NCI-H2227 treated with DMSO at 0.1 percent for 48 hours (cell line): ENCODE results near the gene DMD.

Experiments
- DNase-seq: peaks from one replicate; lab custom pipeline; 2025; lab: John Stamatoyannopoulos, UW

The DMD gene

DNA sequence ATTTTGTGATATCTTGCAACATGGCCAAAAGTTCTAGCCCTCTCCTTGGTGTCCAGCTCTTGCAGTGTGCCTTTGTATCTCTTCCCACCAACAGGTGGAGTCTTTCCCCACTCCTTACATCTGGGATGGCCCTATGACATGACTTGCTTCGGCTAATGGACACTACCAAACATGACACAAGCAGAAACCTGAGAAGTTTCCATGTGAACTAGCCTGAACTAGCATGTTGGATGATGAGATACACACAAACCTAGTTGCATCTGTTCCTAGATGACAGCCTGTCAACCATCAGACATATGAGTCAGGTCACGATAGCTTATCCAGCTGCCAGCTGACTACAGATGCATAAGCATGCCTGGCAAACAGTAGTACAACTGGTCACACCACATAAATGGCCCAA lies 1932.0 kb downstream of the DMD start:
- no peak for DNase-seq

DNA sequence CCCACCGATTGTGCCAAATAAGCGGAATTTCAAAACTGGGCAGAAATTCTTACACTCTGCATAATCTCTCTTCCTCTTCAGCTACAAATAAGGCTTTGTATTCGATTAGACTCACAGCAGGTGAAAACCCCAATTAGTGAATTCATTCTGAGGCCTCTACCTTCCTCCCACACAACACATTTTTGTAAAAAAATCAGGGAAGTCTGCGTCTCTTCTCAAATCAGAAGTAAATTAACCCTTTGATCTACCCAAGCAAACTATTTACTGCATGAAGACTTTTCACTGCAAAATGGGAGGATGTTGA lies 1938.9 kb downstream of the DMD start:
- DNase-seq = no peak

DNA sequence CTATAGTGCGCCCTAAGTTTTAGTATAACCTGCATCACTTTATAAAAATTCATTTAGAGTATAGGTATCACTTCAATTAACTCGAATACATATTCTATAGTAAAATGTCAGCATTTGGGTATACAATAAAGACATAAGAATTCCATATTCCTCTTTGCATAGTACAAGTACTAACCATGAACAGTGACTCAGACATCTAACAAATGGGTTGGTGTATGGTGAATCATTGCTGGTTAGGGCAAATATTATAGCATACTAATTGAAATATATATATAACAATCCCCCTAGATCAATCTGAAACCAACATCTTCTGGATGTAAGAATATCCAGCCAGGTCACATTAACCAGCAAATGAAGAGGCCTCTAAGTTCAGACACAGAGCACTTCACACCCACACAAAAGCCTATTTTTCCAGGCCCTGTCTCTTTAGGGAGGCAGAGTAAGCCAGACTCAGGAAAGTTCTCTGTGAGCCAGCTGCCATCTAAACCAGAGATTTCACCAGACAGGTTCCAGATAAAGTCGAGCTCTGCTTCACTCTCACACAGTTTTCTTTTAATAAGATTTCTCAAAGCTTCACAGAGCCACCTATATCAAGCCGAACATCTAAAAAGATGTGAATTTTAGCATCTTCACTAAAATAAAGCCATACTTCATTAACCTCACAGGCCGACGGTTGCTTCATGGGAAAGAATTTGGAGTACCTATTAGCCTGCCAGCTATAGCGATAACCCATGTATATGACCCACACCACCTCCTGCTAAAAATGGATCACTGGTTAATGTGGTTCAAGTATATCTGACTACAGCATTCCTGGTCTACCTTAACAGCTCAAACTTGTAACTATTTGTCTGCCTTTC lies 1939.5 kb downstream of the DMD start:
- no peak for DNase-seq

DNA sequence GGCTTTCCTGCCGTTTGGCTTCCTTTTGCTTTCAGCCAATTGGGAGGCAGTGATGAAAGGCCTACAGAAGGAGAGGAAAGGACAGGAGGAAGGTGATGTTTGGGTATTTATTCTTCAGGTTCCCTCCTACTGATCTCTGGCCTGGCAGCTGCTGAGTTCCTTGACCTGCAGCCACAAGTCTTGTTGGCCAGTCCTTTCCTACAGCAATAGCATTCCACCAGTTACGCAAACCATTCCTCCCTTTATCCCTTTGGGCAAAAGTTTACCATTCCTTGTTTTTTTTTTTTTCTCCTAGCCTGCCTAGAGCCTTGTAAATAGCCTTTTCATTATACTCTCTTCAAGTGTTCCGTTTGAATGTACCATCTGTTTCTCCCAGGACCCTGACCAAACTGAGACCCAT lies 1941.4 kb downstream of the DMD start:
- DNase-seq = no peak

DNA sequence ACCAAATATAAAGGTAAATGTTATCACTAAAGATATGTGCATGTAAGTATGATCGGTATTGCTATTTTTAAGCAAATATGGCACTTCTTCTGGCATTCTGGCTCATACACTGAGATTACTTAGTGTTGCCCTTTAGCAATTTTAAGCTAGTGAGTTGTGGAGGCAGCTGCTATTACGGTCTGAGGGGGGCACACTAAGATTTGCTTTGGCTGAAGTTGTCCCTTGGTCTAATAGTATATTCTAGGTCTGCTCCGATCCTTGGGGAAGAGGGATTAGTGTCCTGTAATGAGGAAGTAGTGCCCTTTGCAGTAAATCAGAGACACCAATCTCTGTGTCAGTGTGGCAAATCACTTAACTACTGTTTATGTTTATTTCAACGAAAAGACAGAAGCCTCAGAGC lies 1943.0 kb downstream of the DMD start:
- no peak for DNase-seq

DNA sequence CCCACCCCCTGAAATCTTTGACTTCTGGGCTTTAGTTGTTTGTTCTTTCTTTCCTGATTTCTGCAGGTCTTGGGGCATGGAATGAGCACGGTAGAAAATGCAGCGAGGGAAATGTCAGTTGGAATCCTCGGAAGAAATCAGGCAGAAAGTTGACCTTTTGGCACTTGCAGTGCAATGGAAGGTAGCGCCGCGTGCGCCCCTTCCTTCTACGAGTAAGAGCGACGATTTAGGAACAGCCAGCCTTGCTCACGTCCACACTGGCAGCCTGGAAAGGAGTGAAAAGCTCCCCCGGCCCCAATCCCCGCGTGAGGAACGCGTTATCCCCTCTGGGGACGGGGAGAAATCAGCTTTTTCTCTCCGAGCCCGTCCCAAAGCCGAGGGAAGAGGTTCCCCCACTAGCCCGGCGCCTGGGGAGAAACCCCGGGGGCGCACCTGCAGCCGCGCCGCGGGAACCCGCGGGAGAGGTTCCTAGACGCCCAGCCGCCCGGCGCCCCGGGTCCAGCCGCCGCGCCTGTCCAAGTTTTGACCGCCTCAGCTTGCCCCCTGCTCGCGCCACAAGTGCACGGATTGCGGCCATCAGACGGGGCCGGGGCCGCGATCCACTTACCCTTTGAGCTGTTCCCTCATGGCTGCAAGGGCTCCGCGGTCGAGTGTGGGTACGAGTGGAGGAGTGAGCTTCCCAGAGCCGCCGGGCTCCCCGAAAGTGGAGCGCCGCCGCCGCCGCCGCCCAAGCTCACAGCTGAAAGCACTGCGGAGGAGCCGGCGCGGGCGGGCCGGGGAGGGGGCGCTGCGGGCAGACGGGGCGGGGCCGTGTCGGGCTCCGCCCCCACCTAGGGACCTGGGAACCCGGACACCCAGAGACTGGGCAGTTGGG lies 1944.9 kb downstream of the DMD start:
- no peak for DNase-seq

DNA sequence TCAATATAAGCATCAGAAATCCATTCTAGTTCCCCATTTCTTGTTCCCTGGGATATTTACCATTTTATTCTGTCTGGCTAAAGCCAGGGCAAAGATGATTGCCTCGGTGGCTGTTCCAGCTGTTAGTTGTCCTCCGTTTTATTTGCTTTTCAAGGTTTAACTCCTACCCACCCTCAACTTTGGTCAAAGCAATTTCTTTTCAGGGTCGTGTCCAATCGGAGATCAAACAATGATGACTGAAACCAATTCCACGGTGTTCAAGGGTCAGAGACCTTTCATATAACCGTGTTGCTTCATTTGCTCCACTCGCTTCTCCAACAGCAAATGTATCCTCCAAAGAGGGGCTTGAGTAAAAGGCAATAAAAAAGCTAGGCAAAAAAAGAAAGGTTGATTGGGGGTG lies 1946.0 kb downstream of the DMD start:
- no peak for DNase-seq

DNA sequence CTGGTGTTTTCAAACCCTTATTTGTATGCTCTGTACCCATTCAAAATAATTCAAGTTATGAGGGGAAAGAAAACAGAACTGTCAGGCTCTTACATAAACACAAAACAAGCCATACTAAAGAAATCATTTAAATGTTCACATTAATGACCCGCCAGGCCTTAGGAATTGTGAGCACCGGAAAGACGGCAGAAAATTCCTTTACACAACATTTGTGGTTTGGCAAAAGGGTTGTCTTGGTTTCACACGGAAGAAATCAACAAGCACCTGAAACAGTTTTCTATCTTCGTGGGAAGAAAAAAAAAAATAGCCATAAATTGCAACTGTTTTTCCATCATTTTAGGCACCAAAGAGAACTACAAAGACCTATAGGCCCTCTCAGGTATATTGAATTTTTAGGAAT lies 1951.0 kb downstream of the DMD start:
- no peak for DNase-seq

DNA sequence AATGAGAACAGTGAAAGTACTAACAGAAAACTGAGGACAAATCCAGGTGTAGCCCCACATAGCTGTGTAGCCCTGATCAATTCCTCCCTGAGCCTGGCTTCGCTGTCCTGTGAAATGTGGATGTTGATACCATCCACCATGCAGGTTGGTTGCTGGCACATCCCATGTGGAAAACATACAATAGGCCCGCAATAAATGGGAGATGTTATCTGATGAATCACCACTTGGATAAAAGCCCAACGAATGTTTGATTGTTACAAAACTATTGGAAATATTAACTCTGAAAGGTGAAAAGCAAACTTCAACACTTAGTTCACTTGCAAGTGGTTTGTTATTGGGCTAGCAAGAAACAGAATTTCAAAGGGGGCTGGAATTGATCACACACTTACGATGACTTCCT lies 1953.2 kb downstream of the DMD start:
- DNase-seq = no peak

DNA sequence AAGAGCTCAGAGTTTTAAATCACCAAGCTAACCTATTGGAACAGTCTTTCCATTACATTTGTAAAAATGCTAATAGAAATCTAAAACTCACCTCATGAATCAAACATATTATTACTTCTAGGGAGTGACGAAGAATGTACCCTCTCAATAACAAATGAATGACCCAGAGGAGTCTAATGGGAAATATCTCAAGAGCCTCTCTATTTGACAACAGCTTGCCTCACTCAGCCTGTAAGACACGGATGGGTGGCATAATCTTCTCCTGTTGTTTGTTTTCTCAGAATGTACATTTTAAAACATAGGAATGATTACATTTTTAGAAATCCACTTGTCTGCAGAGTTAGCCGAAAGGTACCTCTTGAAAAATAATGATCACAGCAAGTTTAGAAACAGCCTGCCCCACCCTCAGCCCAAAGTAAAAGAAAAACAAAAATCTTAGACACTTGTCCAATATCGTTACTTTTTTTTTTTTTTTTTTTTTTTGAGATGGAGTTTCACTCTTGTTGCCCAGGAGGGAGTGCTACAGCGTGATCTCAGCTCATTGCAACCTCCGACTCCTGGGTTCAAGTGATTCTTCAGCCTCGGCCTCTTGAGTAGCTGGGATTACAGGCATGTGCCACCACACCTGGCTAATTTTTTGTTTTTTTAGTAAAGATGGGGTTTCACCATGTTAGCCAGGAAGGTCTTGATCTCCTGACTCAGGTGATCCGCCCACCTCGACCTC lies 1955.9 kb downstream of the DMD start:
- DNase-seq = no peak

DNA sequence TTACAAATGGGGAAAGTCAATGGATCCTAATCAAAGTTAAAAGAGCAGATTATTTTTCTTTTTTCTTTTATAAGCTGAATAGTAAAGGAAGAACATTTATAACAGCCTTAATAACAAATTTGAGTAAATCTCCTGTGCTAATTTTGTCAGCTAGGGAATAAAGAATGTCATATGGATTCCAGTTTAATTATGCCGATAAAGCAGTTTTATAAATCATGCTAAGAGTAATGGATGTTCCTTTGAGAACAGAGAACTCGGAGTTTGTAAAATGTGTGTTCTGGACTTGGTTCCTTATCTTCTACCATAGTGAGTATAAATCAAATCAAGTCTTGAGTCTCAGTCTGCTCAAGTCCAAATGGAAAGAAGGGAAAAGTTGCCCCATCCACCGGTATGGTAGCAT lies 1959.2 kb downstream of the DMD start:
- DNase-seq = no peak

DNA sequence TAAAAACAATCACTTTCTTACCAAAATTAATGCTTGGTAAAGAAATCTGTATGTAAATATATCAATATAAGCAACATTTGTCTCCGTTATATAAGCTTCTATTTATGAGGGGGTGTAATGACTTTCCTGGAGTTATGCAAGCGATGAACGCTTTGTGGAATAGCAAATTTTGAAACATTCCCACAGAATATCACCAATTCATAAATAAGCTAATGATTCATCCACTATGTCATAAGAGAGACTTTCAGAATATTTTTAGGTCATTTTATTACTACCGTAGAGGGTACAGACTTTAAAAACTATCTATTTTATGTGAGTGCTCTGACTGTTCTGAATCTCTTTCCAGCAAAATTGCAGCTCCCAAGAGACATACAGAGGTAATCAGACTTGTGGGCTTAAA lies 1960.0 kb downstream of the DMD start:
- no peak for DNase-seq

DNA sequence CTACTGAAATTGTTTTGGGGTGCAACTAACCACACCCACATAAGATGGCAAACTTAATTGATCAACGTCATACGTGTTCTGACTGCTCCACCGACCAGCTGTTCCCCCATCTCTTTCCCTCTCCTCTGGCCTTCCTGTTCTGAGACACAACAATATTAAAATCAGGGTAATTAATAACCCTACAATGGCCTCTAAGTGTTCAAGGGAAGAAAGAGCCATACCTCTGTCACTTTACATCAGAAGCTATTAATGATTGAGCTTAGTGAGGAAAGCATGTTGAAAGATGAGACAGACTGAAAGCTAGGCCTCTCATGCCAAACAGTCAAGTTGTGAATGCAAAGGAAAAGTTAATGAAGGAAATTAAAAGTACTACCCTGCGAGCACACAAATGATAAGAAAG lies 1965.6 kb downstream of the DMD start:
- no peak for DNase-seq

DNA sequence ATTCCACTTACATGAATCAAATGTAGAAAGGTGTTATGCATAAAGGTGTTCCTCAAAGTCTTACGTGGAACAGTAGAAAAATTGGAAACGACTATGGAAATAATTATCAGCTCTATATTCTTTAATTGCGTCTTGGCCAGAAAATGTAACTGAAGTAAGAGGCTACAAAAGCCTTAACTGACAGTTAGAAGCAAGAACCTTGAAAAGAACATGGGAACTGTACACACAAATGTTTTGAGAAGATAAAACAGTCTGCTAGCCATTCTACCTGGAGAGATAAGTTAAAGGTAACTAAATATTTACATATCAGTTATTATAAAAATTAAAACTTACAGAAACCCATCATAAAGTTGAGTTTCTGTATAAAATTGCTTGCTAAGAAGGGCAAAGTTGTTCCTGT lies 1967.5 kb downstream of the DMD start:
- no peak for DNase-seq

DNA sequence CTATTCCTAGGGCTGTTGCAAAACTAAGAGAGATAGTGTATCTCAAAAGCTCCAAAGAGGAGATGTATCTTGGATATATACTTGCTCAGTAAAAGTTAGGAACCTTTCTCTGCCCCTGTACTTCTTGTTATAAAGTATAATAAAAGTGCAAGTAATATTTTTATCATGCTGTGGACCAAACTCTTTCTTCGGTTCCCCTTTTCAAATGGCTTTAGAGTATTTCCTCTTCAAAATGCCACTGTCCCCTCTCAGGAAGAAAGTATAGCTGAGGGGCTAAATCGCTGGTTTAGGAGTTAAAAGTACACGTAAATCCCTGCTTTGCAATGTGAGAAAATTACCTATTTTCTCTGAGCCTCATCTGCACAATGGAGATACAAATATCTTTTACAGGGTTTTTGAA lies 1970.4 kb downstream of the DMD start:
- no peak for DNase-seq

DNA sequence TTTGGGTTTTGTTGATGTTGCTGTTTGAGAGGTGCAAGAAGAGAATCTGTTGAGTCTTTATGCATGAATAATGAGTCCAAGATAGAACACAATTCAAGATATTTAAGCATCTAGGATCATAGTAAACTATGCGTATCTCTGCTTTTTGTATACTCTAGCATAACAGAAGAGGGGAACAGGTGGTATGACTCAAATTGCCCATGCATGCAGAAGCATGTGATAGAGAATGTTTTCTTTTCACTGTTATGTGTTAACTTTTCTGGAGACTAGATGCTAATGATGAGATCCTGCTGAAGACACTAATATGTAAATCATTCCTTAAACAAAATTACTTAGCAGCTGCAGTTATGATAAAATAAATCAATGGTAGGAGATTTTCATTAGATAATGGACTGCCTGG lies 1974.2 kb downstream of the DMD start:
- no peak for DNase-seq

DNA sequence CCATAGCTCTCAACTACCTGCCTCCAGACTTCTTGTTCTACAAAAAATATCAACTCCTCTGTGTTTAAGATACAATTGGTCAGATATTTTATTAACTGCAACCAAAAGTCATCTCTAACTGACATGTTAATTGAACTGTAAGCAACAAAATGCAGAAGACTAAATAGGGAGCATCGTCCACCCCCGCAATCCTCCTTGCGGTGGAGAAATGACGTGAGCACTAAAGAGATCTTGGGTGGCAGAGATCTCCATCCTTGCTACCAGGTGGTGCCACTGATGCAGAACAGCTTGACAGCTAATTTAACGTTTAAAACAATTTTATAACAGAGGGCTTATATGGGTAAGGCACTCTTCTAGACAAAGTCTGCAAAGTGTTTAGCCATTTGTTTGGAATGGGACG lies 1975.1 kb downstream of the DMD start:
- DNase-seq = no peak

DNA sequence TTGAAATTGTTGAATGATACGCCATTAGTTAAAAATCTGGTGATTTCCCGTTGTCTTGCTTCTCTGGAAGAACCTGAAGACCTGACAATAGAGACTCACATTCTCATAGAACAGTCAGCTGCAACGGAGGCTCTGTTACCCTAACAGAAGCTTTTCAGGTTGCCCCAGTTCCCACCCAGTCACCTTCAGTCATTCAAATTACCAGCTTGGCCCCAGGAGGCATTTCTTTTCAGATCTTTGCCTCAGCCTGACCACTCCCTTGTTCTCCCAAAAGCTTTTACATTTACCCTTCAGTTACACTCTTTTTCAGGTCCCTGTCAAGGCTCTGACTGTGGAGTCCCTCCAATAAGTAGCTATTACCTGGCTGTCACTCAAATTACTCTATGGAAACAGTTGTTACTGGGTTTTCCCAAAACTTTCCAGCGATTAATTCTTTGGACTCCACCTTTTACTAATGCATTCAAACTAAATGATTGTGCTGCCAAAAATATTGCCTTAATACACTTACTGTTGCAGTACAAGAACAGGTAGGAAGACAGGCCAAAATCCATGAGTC lies 1977.3 kb downstream of the DMD start:
- DNase-seq = no peak

DNA sequence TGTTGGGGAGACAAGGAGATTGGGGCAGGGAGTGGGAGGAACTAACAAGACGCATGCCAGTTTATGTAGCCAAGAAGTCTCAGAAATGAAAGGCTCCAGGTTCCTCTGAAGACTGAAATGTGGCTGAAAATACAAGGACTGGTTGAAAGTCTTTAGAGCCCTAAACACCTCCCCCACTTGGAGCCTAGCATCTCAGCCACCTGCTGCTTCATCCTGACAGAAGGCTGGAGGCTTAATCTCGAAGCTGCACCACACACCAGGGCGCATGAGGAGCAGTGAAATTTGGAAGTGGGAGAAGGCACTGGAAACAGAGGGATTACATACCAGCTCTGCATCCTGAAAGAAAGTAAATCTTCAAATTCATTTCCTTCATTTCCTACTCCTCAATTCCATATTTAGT lies 1978.8 kb downstream of the DMD start:
- DNase-seq = no peak

DNA sequence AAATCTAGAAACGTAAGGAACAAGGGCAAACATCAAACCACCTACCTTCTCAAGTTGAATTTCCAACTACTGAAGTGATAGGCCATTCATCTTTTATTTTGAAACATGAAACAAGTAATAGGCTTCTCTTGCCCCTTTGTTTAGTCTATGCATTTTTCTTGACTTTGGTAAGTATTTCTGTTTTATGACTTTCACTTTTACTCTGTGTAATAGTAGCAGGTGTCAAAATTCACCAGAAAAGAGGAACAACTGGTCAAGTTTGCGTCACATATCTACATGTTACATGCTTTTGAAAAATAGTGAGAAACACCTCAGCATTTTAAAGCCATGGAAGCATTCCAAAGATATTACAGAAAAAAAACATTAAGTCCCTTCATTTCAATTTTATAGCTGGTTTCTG lies 1982.4 kb downstream of the DMD start:
- DNase-seq = no peak

DNA sequence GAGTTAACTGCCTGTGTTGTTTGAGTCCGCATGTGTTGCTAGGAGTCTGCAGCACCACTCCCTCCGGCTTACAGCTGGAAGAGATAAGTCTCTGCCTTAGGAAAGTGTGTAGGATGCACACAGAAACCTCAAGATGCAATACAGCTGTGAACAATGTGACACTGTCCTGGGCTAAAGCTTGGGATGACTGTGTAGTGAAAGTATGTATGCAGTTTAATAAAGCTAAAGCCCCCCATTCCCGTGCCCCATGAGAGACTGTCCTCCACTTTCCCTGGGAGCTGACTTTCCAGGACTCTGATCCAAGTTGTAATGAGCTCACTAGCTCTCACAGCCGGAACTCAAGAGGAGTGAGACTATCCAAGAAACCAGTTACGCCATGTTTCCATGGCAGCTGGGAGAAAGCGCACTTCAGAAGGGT lies 1982.9 kb downstream of the DMD start:
- DNase-seq = no peak

DNA sequence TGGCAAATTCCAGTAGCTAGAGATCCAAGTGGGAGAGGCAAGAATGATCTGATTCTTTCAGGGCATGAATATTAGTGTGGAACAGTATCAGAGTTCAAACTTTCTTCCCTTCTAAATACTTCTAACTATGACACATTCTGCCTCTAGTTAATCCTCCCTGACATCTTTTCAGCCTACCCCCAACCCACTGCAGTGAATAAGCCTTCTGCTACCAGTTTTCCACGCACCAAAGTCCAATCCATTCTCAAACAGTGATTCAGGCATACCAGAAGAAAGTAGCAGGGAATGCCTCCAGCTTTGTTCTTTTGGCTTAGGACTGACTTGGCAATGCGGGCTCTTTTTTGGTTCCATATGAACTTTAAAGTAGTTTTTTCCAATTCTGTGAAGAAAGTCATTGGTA lies 1984.1 kb downstream of the DMD start:
- no peak for DNase-seq

DNA sequence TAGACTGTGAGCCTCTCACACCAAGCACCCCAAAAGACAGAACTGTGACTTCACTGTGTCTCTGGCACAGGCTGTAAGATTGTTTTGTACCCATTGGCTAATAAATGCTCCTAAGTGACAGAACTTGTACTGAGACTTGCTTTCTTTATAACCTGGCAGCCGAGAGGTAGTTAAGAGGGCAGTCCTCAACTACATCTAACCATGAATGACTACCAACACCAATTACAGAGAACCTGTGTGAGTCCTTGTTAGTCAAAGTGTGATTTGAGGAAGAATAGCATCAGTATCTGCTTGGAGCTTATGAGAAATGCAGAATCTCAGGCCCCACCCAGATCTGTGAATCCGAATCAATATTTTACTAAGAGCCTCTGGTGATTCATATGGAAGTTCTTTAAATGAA lies 1985.5 kb downstream of the DMD start:
- DNase-seq = no peak
